Endometrial microvascular endothelial cells (primary cell): Measurements from ENCODE around the gene TMX1. TPM values are rescaled to one million over a fixed set of nuclear protein-coding genes. Genes with fewer than 3 reads are reported as not detected.

Experiments
- in situ Hi-C: cut with HindIII; loops from 2 replicates; pipeline ENCODE4 v1.10.0; 2017; ENCODE audit warnings: low sequenced_read_pairs, low pct_unique_long_range_greater_than_20kb; ENCODE audit errors: inconsistent ontology term
- total RNA-seq: library from RNA; depleted of rRNA; stranded (reverse); fragments of >200 nt; gene quantifications from one replicate; pipeline ENCODE4 v1.2.3, GENCODE V29; 2015; ENCODE audit errors: inconsistent ontology term

Gene TMX1
- total RNA-seq, 1 donor from 2014 or later = 57.5 TPM

GRCh38 chr14:51236314-51236713 lies 3.7 kb upstream of the TMX1 start:
- in situ Hi-C loops = no loop called here

DNA sequence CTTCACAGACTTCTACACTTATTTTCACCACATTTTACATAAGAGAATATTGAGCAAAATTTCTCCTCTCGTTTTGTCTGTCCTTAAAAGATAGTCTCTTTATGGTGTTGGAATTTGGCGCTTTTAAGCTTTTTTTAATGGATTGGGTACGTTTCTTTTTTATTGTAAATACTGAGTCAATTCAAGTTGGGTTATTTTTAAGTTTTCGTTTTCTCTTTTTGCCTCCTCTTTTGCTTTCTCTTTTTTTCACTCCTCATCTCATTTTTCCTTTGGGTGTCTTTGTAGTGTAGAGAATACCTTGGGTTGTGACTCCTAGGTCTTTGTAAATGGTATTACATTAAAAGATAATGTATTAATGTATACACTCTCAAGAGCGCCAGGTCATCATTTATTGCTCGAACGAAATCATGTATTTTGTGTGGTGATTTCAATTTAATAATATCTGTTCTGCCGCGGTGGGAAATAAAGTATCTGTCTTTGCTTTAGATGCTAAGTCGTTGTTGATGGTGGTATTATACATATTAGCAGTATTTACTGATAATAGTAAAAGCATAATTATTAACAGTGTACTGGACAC lies 845 bp downstream of the TMX1 start:
- in situ Hi-C loops = no loop called here

- in situ Hi-C loops = no loop called here
Measured at GRCh38 chr14:51242545-51243490, 2.8 kb downstream of the TMX1 start.

DNA sequence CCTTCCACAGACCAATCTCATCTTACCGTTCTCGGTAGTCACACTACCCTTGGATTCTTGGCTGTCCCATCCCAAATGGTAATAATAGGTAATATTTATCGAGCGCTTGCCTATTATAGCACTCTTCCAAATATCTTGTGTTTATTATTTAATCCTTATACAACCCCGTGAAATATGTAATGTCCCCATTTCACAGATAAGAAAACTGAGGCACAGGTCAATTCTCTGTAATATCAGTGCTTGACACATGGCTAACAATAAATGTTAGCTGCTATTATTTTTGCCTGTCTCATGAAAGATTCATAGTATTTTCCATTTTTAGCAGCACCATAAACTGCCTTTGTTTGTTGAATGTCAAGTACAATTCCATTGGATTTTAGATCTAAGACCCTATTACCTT lies 4.5 kb downstream of the TMX1 start:
- in situ Hi-C loops = no loop called here

DNA sequence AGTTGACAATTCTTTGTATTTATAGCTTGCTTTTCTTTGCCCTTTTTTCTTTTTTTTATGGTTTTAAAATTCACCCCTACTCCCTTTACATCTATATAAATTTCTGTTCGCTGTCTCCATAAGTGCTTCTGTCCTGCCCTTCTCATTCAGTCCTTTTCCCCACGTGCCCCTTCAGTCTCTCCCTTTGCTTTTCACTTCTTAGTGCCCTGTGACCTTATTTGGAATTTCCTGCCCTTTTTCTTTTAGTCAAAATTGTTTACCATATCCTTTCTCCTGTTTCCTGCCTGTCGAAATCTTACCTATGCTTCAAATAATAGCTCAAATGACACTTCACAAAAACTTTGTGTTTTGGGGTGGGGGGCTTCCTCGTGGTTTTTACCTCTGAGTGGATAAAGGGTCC lies 6.0 kb downstream of the TMX1 start:
- in situ Hi-C loops = no loop called here

DNA sequence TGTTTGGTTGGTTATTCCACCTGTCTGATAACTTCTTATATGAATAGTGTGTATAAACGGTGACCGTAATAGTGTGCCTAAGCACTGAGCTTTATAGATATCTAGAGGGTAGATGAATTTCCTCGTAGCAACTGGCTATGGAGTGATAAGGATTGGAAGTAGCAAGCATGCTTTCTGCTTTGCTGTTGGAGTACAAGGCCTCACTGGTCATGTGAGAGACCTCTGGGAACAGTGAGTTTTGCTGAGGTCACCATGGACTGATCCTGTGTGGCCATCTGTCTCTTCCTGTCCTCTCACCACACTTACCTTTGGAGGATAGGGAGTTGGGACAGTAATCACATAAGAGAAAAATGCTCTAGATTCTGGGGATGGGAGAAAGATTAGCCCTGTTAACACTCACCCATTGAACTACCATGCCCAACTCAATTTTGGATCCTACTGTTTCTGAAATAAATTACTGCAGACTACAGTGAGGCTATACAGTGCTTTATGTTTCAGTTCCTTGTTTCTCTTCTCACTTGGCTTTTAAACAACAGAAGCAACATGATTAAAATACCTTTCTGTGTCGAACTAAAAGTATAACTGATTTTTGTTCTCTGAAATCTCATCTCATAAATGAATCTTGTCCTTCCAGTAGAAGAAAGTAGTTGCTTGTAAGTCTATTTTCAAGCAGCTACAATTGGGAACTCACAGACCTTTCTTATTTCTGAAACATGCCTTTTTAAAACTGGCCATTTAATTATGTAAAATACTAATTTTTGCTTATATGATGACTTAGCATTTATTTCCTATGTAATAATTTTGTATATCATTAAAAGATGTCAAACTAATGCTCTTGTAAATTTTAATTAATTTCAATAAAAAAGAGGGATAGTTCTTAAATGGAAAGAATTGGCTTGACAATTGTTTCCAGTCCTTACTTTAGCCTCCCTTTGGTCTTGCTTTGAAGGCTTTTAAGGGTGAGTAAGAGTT lies 8.3 kb downstream of the TMX1 start:
- in situ Hi-C loops = no loop called here

- in situ Hi-C loops = no loop called here
Measured at GRCh38 chr14:51251486-51251885, 11.4 kb downstream of the TMX1 start.

DNA sequence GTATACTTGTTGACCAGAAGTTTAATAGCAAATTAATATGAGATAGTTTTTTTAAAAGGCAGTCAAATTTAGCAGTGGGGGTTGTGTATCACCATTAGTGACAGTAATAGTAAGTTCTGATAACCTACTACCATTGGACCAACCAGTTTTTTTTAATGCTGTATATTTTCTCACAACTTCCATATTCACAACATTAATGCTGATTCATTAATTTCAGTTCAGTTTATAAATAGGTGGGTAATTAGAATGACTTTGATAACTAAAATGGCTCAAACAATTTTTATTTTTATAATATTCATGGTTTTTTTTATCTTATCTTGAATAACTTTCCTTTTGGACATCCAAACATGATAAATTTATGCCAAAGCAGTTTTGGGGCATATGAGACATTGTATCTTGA lies 13.8 kb downstream of the TMX1 start:
- in situ Hi-C loops = no loop called here

- in situ Hi-C loops = no loop called here
Measured at GRCh38 chr14:51258280-51258679, 18.2 kb downstream of the TMX1 start.

DNA sequence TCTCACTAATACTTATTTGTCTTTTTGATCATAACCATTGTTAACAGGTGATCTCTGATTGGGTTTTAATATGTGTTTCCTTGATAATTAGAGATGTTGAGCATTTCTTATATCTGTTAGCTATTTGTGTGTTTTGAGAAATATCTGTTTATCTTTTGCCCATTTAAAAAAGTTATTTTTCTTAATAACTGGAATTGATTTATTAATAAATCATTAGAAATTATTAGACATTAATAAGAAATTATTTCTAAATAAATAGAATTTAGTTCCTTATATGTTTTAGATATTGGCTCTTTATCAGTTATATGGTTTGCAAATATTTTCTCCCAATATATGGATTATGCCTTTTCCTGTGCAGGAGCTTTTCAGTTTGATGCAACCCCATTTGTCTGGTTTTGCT lies 18.7 kb downstream of the TMX1 start:
- in situ Hi-C loops = no loop called here

- in situ Hi-C loops = no loop called here
Measured at GRCh38 chr14:51260225-51260624, 20.2 kb downstream of the TMX1 start.

GRCh38 chr14:51261151-51261550 lies 21.1 kb downstream of the TMX1 start:
- in situ Hi-C loops = no loop called here

DNA sequence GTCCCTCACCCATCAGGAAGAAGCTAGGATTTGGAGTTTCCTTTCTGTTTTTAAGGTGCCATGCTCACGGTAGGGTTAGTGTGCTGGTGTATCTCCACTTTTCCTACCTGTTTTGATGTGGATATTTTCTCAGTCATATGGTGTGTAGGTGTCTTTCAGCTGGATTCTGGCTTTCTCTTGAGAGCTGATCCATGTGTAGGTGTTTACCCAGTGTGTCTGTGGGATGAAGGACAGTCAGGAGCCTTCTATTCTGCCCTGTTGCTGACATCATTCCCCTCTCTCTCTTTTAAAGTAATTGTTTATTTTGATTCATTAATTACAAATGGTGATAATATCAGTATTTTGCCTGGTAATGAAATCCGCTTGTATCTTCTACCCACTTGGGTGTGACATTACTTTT lies 22.8 kb downstream of the TMX1 start:
- in situ Hi-C loops = no loop called here

DNA sequence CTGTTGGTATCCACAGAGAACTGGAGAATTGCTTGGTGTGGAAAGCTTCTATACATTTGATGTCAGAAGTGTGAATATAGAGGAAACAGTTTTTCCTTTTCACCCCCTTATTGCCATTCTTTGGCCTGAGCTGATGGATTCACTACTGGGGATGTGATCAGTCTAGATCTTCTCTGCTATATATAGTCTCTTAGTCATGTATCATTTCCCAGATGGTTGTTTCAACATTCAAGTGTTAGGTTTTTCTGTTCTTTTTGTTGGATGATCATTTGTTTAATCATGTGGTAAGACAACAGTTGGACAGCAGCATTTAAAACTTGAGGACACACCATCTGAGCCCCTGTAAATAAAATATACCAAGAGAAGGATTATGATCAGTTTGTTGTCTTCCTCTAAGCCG lies 29.6 kb downstream of the TMX1 start:
- in situ Hi-C loops = no loop called here

DNA sequence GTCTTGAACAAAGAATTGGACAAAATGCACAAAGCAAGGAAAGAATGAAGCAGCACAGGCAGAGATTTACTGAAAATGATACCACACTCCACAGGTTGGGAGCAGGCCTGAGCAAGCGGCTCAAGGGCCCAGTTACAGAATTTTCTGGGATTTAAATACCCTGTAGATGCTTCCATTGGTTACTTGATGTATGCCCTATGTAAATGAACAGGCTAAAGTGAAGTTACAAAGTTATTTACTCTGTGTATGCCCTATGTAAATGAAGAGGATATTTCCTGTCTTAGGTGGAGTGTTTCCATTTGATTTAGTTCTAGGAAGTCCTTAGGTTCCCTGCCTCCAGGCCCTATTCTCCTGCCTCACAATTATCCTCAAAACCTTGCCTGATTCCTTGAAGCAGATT lies 36.6 kb downstream of the TMX1 start:
- in situ Hi-C loops = no loop called here

GRCh38 chr14:51277753-51278415 lies 37.8 kb downstream of the TMX1 start:
- in situ Hi-C loops = no loop called here

GRCh38 chr14:51282517-51282916 lies 42.5 kb downstream of the TMX1 start:
- in situ Hi-C loops = no loop called here

DNA sequence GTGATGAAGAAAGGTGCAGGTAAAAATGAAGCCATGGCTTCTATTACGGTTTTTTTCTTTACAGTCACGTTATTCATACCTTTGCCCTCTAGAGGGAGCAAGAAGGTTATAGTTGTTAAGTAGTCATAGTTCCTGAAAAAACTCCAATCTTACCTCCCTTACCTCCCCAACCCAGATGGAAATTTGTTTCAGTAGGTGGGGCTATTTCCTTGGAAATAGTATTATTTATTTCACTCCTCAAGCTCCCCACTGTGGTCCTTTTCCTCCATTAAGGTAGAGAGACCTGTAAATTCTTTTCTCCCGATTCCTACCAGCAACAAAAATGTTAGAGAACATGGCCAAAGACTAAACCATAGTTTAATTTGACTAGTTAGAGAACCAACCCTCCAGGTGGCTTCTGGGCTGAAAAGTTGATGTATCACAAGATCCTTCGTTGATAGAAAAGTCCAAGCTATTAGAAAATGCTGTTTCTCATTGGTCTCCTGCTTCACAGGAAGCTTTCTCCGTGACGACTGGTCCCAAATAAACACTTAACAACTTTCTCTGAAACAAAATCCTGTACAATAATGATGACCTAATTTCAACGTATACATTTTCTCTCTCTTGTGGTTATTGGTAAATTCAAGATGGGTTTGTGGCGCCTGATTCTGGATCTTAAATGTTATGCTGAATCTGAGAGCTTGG lies 43.5 kb downstream of the TMX1 start:
- in situ Hi-C loops = no loop called here
